IPS-20b (cell line): ENCODE measurements around the gene RET.
A peak's percentile ranks its signal among the peaks of the same experiment; 100 is the strongest.

ENCODE experiments used
- H3K27ac ChIP-seq: one replicate; pipeline ENCODE4 v1.5.1; 2013; ENCODE audit warnings: low read length
- H3K27me3 ChIP-seq: 2 replicates; pipeline ENCODE4 v1.6.1; 2013; ENCODE audit warnings: mild to moderate bottlenecking, low read length, inconsistent platforms; ENCODE audit not compliant: insufficient read depth
- H3K36me3 ChIP-seq: 2 replicates; pipeline ENCODE4 v1.6.1; 2013; ENCODE audit warnings: low read depth, mild to moderate bottlenecking, inconsistent platforms, low read length, moderate library complexity; ENCODE audit not compliant: insufficient read depth
- H3K4me1 ChIP-seq: 2 replicates; pipeline ENCODE4 v1.6.1; 2013; ENCODE audit warnings: mild to moderate bottlenecking, control low read depth, inconsistent platforms, low read length, moderate library complexity; ENCODE audit not compliant: insufficient read depth
- H3K4me3 ChIP-seq: 2 replicates; pipeline ENCODE4 v1.5.1; 2013; ENCODE audit warnings: mild to moderate bottlenecking, low read length, inconsistent platforms
- H3K9ac ChIP-seq: 2 replicates; pipeline ENCODE4 v1.6.1; 2013; ENCODE audit warnings: low read depth, mild to moderate bottlenecking, inconsistent platforms, low read length, moderate library complexity
- H3K9me3 ChIP-seq: 2 replicates; pipeline ENCODE4 v1.6.1; 2013; ENCODE audit warnings: mild to moderate bottlenecking, low read depth, low read length, inconsistent platforms; ENCODE audit not compliant: insufficient read depth

Gene RET

GRCh38 chr10:43128331-43128730 lies 51.5 kb downstream of the RET start:
- Histone ChIP-seq H3K9me3 (no peaks in the 10 kb centered on the region), H3K36me3 (no peaks in the 10 kb centered on the region), H3K9ac (no peak overlapping the region), H3K4me3 (no peak overlapping the region), H3K4me1 (no peaks in the 10 kb centered on the region), H3K27ac (no peak overlapping the region), H3K27me3 (no peaks in the 10 kb centered on the region)

DNA sequence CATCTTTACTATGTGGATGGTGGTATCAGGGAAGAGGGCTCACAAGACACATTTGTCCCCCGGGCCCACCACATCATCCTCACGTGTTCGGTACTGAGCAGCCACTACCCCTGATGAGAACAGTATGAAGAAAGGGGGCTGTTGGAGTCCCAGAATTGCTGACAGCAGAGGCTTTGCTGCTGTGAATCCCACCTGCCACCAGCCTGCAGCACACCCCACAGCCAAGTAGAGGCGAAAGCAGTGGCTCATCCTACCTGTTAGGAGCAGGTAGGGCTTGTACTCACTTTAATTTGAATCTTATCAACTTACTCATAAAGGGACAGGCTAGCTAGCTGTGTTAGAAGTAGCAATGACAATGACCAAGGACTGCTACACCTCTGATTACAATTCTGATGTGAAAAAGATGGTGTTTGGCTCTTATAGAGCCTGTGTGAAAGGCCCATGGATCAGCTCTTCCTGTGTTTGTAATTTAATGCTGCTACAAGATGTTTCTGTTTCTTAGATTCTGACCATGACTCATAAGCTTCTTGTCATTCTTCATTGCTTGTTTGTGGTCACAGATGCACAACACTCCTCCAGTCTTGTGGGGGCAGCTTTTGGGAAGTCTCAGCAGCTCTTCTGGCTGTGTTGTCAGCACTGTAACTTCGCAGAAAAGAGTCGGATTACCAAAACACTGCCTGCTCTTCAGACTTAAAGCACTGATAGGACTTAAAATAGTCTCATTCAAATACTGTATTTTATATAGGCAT lies 52.3 kb downstream of the RET start:
- no peaks in the 10 kb centered on the region for H3K27me3 ChIP-seq
- no peak overlapping the region for H3K27ac ChIP-seq
- H3K9me3 ChIP-seq: no peaks in the 10 kb centered on the region
- no peak overlapping the region for H3K4me3 ChIP-seq
- no peaks in the 10 kb centered on the region for H3K36me3 ChIP-seq
- no peak overlapping the region for H3K9ac ChIP-seq
- H3K4me1 ChIP-seq: no peaks in the 10 kb centered on the region

- Histone ChIP-seq H3K27ac (no peak overlapping the region), H3K4me1 (no peaks in the 10 kb centered on the region)
Observed at GRCh38 chr10:43130770-43131171, 53.9 kb downstream of the RET start.

GRCh38 chr10:43131256-43131655 lies 54.4 kb downstream of the RET start:
- Histone ChIP-seq H3K4me3 (no peak overlapping the region), H3K9me3 (no peaks in the 10 kb centered on the region), H3K9ac (no peak overlapping the region), H3K4me1 (no peaks in the 10 kb centered on the region), H3K36me3 (no peaks in the 10 kb centered on the region), H3K27ac (no peak overlapping the region), H3K27me3 (no peaks in the 10 kb centered on the region; the same call in 1 of the 2 replicates)

More at GRCh38 chr10:43130770-43131171, 53.9 kb downstream of the RET start:
- Histone ChIP-seq H3K36me3 (no peaks in the 10 kb centered on the region), H3K27me3 (no peaks in the 10 kb centered on the region), H3K9ac (no peak overlapping the region), H3K9me3 (no peaks in the 10 kb centered on the region), H3K4me3 (no peak overlapping the region)

- Histone ChIP-seq H3K27me3 (peaks cover 1% of the 10 kb centered on the region; the same call in 1 of the 2 replicates), H3K36me3 (no peaks in the 10 kb centered on the region), H3K4me3 (no peak overlapping the region), H3K27ac (no peak overlapping the region), H3K4me1 (no peaks in the 10 kb centered on the region), H3K9ac (no peak overlapping the region), H3K9me3 (no peaks in the 10 kb centered on the region)
Observed at GRCh38 chr10:43131906-43132305, 55.0 kb downstream of the RET start.

GRCh38 chr10:43132867-43133787 lies 56.3 kb downstream of the RET start:
- no peaks in the 10 kb centered on the region for H3K4me1 ChIP-seq
- H3K4me3 ChIP-seq: no peak overlapping the region
- H3K9ac ChIP-seq: no peak overlapping the region
- peaks cover 10% of the 10 kb centered on the region; the same call in 1 of the 2 replicates for H3K27me3 ChIP-seq
- H3K27ac ChIP-seq: no peak overlapping the region
- H3K9me3 ChIP-seq: no peaks in the 10 kb centered on the region
- no peaks in the 10 kb centered on the region for H3K36me3 ChIP-seq

- Histone ChIP-seq H3K4me3 (no peak overlapping the region), H3K9me3 (no peaks in the 10 kb centered on the region), H3K27me3 (peaks cover 17% of the 10 kb centered on the region; the same call in 1 of the 2 replicates), H3K4me1 (no peaks in the 10 kb centered on the region), H3K27ac (no peak overlapping the region), H3K9ac (no peak overlapping the region), H3K36me3 (no peaks in the 10 kb centered on the region)
Observed at GRCh38 chr10:43134126-43134905, 57.4 kb downstream of the RET start.

DNA sequence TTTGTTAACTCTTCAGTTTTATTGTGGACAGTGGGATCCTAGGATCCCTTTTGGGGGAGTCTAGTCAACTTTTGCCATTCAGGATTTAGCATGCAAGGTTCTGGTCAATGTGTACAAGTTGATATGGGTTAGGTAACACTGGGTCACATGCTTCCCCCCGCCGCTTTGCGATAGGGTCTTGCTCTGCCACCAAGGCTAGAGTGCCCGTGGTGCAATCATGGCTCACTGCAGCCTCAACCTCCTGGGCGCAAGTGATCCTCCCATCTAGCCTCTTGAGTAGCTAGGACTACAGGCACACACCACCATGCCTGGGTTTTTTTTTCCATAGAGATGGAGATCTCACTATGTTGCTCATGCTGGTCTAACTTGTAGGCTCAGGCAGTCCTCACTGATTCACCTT lies 58.2 kb downstream of the RET start:
- no peaks in the 10 kb centered on the region for H3K9me3 ChIP-seq
- H3K27ac ChIP-seq: no peak overlapping the region
- H3K36me3 ChIP-seq: no peaks in the 10 kb centered on the region
- H3K4me3 ChIP-seq: no peak overlapping the region
- peaks cover 24% of the 10 kb centered on the region; the same call in 1 of the 2 replicates for H3K27me3 ChIP-seq
- no peaks in the 10 kb centered on the region for H3K4me1 ChIP-seq
- H3K9ac ChIP-seq: no peak overlapping the region

GRCh38 chr10:43135656-43136055 lies 58.8 kb downstream of the RET start:
- Histone ChIP-seq H3K27me3 (peaks cover 24% of the 10 kb centered on the region; the same call in 1 of the 2 replicates), H3K9me3 (no peaks in the 10 kb centered on the region), H3K9ac (no peak overlapping the region), H3K27ac (no peak overlapping the region), H3K36me3 (no peaks in the 10 kb centered on the region), H3K4me3 (no peak overlapping the region), H3K4me1 (no peaks in the 10 kb centered on the region)

- Histone ChIP-seq H3K36me3 (no peaks in the 10 kb centered on the region), H3K4me1 (no peaks in the 10 kb centered on the region), H3K27ac (no peak overlapping the region), H3K4me3 (no peak overlapping the region), H3K27me3 (peaks cover 24% of the 10 kb centered on the region; the same call in 1 of the 2 replicates), H3K9me3 (no peaks in the 10 kb centered on the region), H3K9ac (no peak overlapping the region)
Observed at GRCh38 chr10:43136432-43136831, 59.6 kb downstream of the RET start.

DNA sequence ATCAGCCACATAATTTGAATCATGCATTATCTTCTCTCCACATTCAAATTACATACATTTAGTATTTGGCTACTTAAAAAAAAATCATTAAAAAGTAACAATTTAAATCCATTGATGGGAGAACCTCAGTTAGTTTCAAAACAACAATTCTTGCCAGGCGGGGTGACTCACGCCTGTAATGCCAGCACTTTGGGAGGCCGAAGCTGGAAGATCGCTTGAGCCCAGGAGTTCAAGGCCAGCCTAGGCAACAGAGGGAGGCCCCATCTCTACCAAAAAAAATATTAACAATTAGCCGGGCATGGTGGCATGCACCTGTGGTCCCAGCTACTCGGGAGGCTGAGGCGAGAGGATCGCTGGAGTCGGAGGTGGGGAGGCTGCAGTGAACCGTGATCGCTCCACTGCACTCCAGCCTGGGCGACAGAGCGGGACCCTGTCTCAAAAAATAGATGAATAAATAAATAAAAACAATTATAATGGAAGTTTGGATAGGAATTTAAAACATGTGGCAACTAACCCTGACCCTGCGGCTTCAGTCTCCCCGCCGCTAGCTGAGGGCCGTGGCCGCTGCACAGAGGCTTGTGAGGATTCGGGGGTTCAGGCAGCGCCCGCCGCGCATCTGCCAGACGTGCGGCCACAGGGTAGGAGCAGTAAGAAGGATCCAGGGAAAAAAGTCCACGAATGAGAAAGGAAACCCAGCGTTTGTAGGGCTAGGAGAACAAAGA lies 60.3 kb downstream of the RET start:
- no peaks in the 10 kb centered on the region for H3K9me3 ChIP-seq
- no peaks in the 10 kb centered on the region for H3K4me1 ChIP-seq
- H3K4me3 ChIP-seq: peak overlapping the region; percentile 96
- H3K27me3 ChIP-seq: peaks cover 24% of the 10 kb centered on the region; the same call in 1 of the 2 replicates
- peak overlapping the region; percentile 57; the same call in 1 of the 2 replicates for H3K9ac ChIP-seq
- no peaks in the 10 kb centered on the region for H3K36me3 ChIP-seq
- no peak overlapping the region for H3K27ac ChIP-seq
